Duodenal mucosa (tissue), 2 donors: ENCODE results near the gene ARHGAP29.

Source experiments
- H3K27ac ChIP-seq: one replicate; pipeline ENCODE4 v1.7.0; 2013; ENCODE audit warnings: low read depth, low read length
- H3K27me3 ChIP-seq, 2 donors: one replicate each; pipeline ENCODE4 v1.7.0; 2013; ENCODE audit warnings: low read length in 2 of 2, control low read depth in 1 of 2; ENCODE audit not compliant: insufficient read depth in 2 of 2, control insufficient read depth in 1 of 2
- H3K36me3 ChIP-seq, 2 donors: one replicate each; pipeline ENCODE4 v1.7.0; 2013; ENCODE audit warnings: low read length in 2 of 2, control low read depth in 1 of 2; ENCODE audit not compliant: insufficient read depth in 2 of 2, control insufficient read depth in 1 of 2
- H3K4me1 ChIP-seq, 2 donors: one replicate each; pipeline ENCODE4 v1.7.0; 2013; ENCODE audit warnings: low read length in 2 of 2, control low read depth in 1 of 2; ENCODE audit not compliant: insufficient read depth in 2 of 2, control insufficient read depth in 1 of 2
- H3K4me3 ChIP-seq, 2 donors: one replicate each; pipeline ENCODE4 v1.7.0; 2013; ENCODE audit warnings: low read length in 2 of 2, low read depth in 1 of 2
- H3K9ac ChIP-seq, 2 donors: one replicate each; pipeline ENCODE4 v1.7.0; 2013; ENCODE audit warnings: low read length in 2 of 2, low read depth in 1 of 2
- H3K9me3 ChIP-seq, 2 donors: one replicate each; pipeline ENCODE4 v1.7.0; 2013; ENCODE audit warnings: low read length in 2 of 2, control low read depth in 1 of 2; ENCODE audit not compliant: control insufficient read depth in 1 of 2

ARHGAP29 gene, protein sequence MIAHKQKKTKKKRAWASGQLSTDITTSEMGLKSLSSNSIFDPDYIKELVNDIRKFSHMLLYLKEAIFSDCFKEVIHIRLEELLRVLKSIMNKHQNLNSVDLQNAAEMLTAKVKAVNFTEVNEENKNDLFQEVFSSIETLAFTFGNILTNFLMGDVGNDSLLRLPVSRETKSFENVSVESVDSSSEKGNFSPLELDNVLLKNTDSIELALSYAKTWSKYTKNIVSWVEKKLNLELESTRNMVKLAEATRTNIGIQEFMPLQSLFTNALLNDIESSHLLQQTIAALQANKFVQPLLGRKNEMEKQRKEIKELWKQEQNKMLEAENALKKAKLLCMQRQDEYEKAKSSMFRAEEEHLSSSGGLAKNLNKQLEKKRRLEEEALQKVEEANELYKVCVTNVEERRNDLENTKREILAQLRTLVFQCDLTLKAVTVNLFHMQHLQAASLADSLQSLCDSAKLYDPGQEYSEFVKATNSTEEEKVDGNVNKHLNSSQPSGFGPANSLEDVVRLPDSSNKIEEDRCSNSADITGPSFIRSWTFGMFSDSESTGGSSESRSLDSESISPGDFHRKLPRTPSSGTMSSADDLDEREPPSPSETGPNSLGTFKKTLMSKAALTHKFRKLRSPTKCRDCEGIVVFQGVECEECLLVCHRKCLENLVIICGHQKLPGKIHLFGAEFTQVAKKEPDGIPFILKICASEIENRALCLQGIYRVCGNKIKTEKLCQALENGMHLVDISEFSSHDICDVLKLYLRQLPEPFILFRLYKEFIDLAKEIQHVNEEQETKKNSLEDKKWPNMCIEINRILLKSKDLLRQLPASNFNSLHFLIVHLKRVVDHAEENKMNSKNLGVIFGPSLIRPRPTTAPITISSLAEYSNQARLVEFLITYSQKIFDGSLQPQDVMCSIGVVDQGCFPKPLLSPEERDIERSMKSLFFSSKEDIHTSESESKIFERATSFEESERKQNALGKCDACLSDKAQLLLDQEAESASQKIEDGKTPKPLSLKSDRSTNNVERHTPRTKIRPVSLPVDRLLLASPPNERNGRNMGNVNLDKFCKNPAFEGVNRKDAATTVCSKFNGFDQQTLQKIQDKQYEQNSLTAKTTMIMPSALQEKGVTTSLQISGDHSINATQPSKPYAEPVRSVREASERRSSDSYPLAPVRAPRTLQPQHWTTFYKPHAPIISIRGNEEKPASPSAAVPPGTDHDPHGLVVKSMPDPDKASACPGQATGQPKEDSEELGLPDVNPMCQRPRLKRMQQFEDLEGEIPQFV

GRCh38 chr1:94237291-94238226, at the start of gene ARHGAP29:
Gene ARHGAP29 (minus strand): TSS chr1:94237584. CDS start chr1:94231611, 5,973 bp downstream.
- H3K4me3 ChIP-seq = peak within 1 kb of the TSS; percentile 78 to 90
- peaks cover 5 to 9% of the 10 kb centered on the region in 2 donors for H3K4me1 ChIP-seq
- peaks cover 42 to 43% of the 10 kb centered on the region in 2 donors for H3K27me3 ChIP-seq
- H3K36me3 ChIP-seq = no peaks in the 10 kb centered on the region
- peak within 1 kb of the TSS; percentile 53 to 57 for H3K9ac ChIP-seq
- peak within 1 kb of the TSS; percentile 59 for H3K27ac ChIP-seq
- no peaks in the 10 kb centered on the region for H3K9me3 ChIP-seq

DNA sequence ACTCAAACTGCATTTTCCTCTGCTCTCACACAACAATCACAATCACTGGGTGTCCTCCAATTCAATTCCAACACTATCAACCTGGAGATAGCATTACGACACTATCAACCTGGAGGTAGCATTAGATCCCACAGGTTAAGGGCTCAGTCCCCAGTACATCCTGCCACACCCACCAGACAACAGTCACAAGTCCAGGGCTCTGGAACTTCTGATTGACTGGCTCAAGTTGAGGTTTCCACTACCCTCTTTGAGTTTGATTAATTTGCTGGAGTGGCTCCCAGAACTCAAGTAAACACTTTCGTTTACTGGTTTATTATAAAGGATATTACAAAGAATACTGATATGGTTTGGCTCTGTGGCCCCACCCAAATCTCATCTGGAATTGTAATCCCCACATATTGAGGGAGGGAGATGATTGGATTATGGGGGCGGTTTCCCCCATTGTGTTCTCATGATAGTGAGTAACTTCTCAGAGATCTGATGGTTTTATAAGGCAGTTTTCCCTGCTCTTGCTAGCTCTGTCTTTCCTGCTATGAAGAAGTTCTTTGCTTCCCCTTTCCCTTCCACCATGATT, 49.6 kb upstream of the ARHGAP29 start:
- Histone ChIP-seq H3K9me3 (no peaks in the 10 kb centered on the region), H3K9ac (no peak overlapping the region), H3K4me1 (peaks cover 12 to 22% of the 10 kb centered on the region in 2 donors), H3K27ac (no peak overlapping the region), H3K4me3 (no peak overlapping the region), H3K36me3 (no peaks in the 10 kb centered on the region), H3K27me3 (no peaks in the 10 kb centered on the region)

GRCh38 chr1:94285031-94285654, 47.8 kb upstream of the ARHGAP29 start:
- no peaks in the 10 kb centered on the region for H3K36me3 ChIP-seq
- H3K9ac ChIP-seq = no peak overlapping the region

GRCh38 chr1:94284476-94284875, 47.1 kb upstream of the ARHGAP29 start:
- H3K9ac ChIP-seq = no peak overlapping the region

More at GRCh38 chr1:94285031-94285654, 47.8 kb upstream of the ARHGAP29 start:
- no peaks in the 10 kb centered on the region for H3K27me3 ChIP-seq
- H3K4me1 ChIP-seq = peaks cover 12 to 27% of the 10 kb centered on the region in 2 donors
- no peak overlapping the region for H3K27ac ChIP-seq
- no peak overlapping the region for H3K4me3 ChIP-seq
- no peaks in the 10 kb centered on the region for H3K9me3 ChIP-seq

GRCh38 chr1:94283462-94283861, 46.1 kb upstream of the ARHGAP29 start:
- Histone ChIP-seq H3K4me1 (peaks cover 12 to 27% of the 10 kb centered on the region in 2 donors), H3K36me3 (no peaks in the 10 kb centered on the region), H3K27ac (no peak overlapping the region), H3K9ac (no peak overlapping the region), H3K27me3 (no peaks in the 10 kb centered on the region), H3K9me3 (no peaks in the 10 kb centered on the region), H3K4me3 (no peak overlapping the region)

More at GRCh38 chr1:94284476-94284875, 47.1 kb upstream of the ARHGAP29 start:
- Histone ChIP-seq H3K4me1 (peaks cover 12 to 27% of the 10 kb centered on the region in 2 donors), H3K4me3 (no peak overlapping the region), H3K36me3 (no peaks in the 10 kb centered on the region), H3K27me3 (no peaks in the 10 kb centered on the region), H3K9me3 (no peaks in the 10 kb centered on the region), H3K27ac (no peak overlapping the region)

GRCh38 chr1:94282143-94282711, 44.8 kb upstream of the ARHGAP29 start:
- H3K36me3 ChIP-seq = no peaks in the 10 kb centered on the region
- peaks cover 12 to 27% of the 10 kb centered on the region in 2 donors for H3K4me1 ChIP-seq
- H3K27me3 ChIP-seq = no peaks in the 10 kb centered on the region
- no peaks in the 10 kb centered on the region for H3K9me3 ChIP-seq
- H3K4me3 ChIP-seq = no peak overlapping the region
- no peak overlapping the region for H3K9ac ChIP-seq
- no peak overlapping the region for H3K27ac ChIP-seq

DNA sequence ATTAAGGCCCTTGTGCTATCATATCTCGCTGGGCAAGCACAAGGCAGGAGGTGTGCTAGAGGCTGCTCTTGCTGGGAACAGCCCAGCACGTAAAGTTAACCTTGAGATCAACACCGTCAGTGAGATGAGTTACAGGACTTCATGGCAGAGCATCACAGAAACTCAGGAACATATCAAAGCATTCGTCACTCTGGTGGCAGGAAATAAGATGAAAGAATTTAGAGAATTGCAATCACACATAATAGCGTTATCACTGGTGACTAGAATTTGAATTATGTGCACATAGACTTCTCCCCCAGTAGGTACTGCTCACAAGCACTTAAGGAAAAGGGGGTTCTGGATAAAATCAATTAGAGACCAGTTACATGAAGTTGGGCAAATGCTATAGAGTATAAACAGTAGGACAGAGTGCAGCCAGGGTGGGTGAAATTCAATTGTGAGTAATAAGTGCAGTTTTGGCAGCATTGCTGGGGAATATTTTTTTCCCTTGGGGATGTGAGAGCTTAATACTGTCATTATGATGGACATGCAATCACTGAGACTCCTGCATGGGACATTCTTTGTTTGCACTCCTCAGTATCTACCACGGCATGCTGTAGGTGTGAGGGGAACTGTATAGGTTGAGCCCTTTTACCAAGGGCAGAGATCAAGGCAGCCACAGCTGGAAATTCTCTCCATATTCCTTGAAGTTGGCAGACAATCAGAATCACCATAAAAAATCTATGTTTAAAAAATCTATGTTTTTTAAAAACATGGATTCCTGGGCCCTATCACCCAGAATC, 44.2 kb upstream of the ARHGAP29 start:
- H3K4me3 ChIP-seq = no peak overlapping the region

GRCh38 chr1:94280541-94280940, 43.2 kb upstream of the ARHGAP29 start:
- no peak overlapping the region for H3K4me3 ChIP-seq
- no peaks in the 10 kb centered on the region for H3K27me3 ChIP-seq
- H3K27ac ChIP-seq = no peak overlapping the region
- H3K9ac ChIP-seq = no peak overlapping the region
- H3K9me3 ChIP-seq = no peaks in the 10 kb centered on the region
- H3K36me3 ChIP-seq = no peaks in the 10 kb centered on the region
- peaks cover 9 to 17% of the 10 kb centered on the region in 2 donors for H3K4me1 ChIP-seq

More for the DNA sequence above, 44.2 kb upstream of the ARHGAP29 start:
- no peaks in the 10 kb centered on the region for H3K27me3 ChIP-seq
- no peaks in the 10 kb centered on the region for H3K9me3 ChIP-seq
- H3K27ac ChIP-seq = no peak overlapping the region
- no peak overlapping the region for H3K9ac ChIP-seq
- H3K36me3 ChIP-seq = no peaks in the 10 kb centered on the region
- peaks cover 9 to 22% of the 10 kb centered on the region in 2 donors for H3K4me1 ChIP-seq
